Esophagus squamous epithelium (tissue), 4 donors: ENCODE measurements around the gene KREMEN1.

Source experiments
- CTCF ChIP-seq, 6 experiments: fragments of 450-650 bp in 4 of 6; fragments of 200-600 bp in 2 of 6; sonication (generic) in 2 of 6; IDR thresholded peaks; one replicate each; pipeline ENCODE4 v1.5.1; 2016 to 2019; ENCODE audit warnings: antibody characterized with exemption in 6 of 6, mild to moderate bottlenecking in 4 of 6, moderate library complexity in 4 of 6
- POLR2A ChIP-seq, 4 donors: fragments of 450-650 bp; IDR thresholded peaks; one replicate each; pipeline ENCODE4 v1.6.1; 2017; ENCODE audit warnings: antibody characterized with exemption in 4 of 4, mild to moderate bottlenecking in 4 of 4, moderate library complexity in 3 of 4

- no peak for TF ChIP-seq CTCF (IDR thresholded peaks at IDR 0.05)
- no peak for TF ChIP-seq POLR2A (IDR thresholded peaks at IDR 0.05)
Observed at GRCh38 chr22:29139965-29140782, 67.3 kb downstream of the KREMEN1 start.
